Measurements from ENCODE around the gene TTC3. TPM values are rescaled to one million over a fixed set of nuclear protein-coding genes. Genes with fewer than 3 reads are reported as not detected.
A peak's percentile ranks its signal among the peaks of the same experiment; 100 is the strongest.
"Not testable (repeated sequence)": the region's sequence is repeated elsewhere in the genome, so short reads cannot be mapped to it uniquely, and the experiment has no call there.

The TTC3 gene
- total RNA-seq, 1 donor from 2014 or later: 190 TPM

DNA sequence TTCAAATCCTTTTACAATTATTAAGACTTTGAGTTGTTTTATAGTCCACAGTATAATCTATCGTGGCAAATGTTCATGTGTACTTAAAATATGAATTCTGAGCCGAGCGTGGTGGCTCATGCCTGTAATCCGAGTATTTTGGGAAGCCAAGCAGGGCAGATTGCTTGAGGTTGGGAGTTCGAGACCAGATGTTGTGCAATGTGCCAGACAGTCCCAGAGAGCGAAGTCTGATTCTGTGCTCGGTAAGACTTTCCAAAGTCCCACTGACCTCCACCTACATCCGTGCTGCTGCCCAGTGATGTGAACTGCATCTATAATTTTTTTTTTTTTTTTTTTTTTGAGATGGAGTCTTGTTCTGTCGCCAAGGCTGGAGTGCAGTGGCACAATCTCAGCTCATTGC lies 141.9 kb downstream of the TTC3 start:
- Mint-ChIP-seq H3K27me3 (ENCODE audit: unreplicated experiment) (no peaks in the 10 kb centered on the region), H3K4me3 (ENCODE audit: unreplicated experiment) (no peak overlapping the region), H3K27ac (ENCODE audit: unreplicated experiment) (no peak overlapping the region), H3K36me3 (ENCODE audit: low read depth, unreplicated experiment) (peaks cover 8% of the 10 kb centered on the region), H3K9me3 (ENCODE audit: unreplicated experiment) (no peaks in the 10 kb centered on the region), H3K4me1 (ENCODE audit: unreplicated experiment) (peaks cover 5% of the 10 kb centered on the region)
- DNase-seq (ENCODE audit: low spot score): no peak
- TF ChIP-seq, protein P1, sequence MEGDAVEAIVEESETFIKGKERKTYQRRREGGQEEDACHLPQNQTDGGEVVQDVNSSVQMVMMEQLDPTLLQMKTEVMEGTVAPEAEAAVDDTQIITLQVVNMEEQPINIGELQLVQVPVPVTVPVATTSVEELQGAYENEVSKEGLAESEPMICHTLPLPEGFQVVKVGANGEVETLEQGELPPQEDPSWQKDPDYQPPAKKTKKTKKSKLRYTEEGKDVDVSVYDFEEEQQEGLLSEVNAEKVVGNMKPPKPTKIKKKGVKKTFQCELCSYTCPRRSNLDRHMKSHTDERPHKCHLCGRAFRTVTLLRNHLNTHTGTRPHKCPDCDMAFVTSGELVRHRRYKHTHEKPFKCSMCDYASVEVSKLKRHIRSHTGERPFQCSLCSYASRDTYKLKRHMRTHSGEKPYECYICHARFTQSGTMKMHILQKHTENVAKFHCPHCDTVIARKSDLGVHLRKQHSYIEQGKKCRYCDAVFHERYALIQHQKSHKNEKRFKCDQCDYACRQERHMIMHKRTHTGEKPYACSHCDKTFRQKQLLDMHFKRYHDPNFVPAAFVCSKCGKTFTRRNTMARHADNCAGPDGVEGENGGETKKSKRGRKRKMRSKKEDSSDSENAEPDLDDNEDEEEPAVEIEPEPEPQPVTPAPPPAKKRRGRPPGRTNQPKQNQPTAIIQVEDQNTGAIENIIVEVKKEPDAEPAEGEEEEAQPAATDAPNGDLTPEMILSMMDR (IDR thresholded peaks at IDR 0.05; ENCODE audit: unreplicated experiment): no peak

DNA sequence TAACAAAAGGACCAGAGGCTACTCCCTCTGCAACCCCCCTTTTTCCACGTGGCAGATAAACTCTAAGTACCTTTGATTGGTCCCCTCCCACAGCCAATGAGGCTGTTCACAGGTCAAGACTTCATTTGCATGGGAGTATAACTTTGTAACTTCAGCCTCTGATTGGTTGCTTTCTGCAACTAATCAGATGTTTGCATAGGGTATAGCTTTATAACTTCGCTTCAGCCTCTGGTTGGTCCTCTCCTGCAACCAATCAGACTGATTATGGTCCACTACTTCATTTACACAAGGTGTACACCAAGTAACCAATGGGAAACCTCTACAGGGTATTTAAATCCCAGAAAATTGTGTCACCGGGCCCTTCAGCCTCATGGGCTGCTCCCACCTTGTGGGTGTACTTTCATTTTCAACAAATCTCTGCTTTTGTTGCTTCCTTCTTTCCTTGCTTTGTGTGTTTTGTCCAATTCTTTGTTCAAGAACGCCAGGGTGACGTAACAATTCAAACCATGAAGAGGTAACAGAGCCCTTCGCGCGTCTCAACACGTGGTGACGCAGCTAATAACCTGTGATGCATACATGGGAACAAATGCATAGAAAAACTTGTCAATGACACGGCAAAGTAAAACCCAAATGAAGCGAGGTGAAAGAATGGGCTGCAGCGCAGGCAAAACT lies 146.8 kb downstream of the TTC3 start:
- Mint-ChIP-seq H3K9me3 (ENCODE audit: unreplicated experiment) (no peaks in the 10 kb centered on the region), H3K27me3 (ENCODE audit: unreplicated experiment) (peaks cover 3% of the 10 kb centered on the region), H3K4me3 (ENCODE audit: unreplicated experiment) (peak overlapping the region; percentile 81), H3K36me3 (ENCODE audit: low read depth, unreplicated experiment) (peaks cover 26% of the 10 kb centered on the region), H3K4me1 (ENCODE audit: unreplicated experiment) (peaks cover 20% of the 10 kb centered on the region), H3K27ac (ENCODE audit: unreplicated experiment) (peak overlapping the region; percentile 88)
- TF ChIP-seq, protein P1 (IDR thresholded peaks at IDR 0.05; ENCODE audit: unreplicated experiment): no peak
- no peak for DNase-seq (ENCODE audit: low spot score)

DNA sequence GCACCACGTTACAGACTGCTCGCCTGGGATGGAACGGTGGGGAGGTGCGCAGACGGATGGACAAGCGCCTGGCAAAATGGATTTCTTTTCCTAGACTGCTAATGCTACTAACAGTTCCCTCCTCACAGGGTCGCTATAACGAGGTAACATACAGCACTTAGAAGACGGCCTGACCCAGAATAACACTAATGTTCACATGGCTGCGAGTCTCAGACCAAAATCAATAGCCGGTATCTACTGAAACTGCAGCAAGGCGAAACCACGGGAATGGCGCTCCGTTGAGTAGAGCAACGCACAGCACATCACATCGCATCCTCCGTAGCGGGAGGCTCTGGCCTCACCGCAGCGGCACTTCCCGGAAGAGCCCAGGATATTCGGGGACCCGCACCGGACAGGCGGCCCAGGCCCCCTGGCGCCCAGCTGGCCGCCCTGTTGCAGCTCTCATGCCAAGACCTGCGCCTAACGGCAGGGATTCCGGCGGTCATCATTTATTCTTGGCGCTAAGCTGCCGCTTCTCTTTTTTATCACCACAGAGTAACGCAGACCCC lies 147.5 kb downstream of the TTC3 start:
- Mint-ChIP-seq H3K4me3 (ENCODE audit: unreplicated experiment) (peak overlapping the region; percentile 81), H3K4me1 (ENCODE audit: unreplicated experiment) (peaks cover 20% of the 10 kb centered on the region), H3K27ac (ENCODE audit: unreplicated experiment) (peak overlapping the region; percentile 88), H3K36me3 (ENCODE audit: low read depth, unreplicated experiment) (peaks cover 31% of the 10 kb centered on the region), H3K27me3 (ENCODE audit: unreplicated experiment) (peaks cover 3% of the 10 kb centered on the region), H3K9me3 (ENCODE audit: unreplicated experiment) (no peaks in the 10 kb centered on the region)
- peak; percentile 53 for DNase-seq (ENCODE audit: low spot score)
- TF ChIP-seq, protein P1 (IDR thresholded peaks at IDR 0.05; ENCODE audit: unreplicated experiment): no peak

DNA sequence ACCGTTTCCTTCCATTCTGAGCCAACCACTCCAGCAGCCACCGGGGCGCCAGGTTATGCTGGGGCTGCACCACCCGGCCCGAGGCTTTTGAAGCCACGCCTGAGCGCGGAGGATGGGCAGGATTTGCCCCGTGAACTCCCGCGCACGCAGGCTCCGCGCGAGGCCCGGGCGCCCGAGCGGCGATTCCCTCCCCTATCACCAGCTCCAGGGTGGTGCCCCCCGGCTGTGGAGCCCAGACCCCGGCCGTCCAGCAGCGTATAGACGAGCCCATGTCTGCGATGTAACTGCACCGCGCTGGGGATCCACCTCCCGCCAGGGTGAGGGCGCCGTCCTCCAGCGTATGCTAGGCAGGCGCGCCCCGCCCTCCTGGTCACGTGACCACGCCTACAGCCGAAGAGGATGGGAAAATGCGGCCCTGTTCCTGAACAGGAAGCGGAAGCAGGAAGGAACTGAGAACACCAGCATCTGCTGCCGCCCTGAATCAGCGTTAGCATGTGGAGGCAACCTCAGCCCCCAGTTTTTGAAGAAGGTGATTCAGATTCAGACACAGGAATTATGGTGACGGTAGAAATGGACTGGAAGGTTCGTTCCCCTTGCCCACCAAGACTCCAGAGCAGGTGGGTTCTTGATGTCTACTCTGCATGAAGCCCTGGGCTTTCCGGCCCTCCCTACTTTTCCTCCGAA lies 148.1 kb downstream of the TTC3 start:
- peaks cover 38% of the 10 kb centered on the region for H3K36me3 Mint-ChIP-seq (ENCODE audit: low read depth, unreplicated experiment)
- H3K27me3 Mint-ChIP-seq (ENCODE audit: unreplicated experiment): peaks cover 3% of the 10 kb centered on the region
- H3K9me3 Mint-ChIP-seq (ENCODE audit: unreplicated experiment): no peaks in the 10 kb centered on the region
- H3K4me3 Mint-ChIP-seq (ENCODE audit: unreplicated experiment): peak overlapping the region; percentile 81
- DNase-seq (ENCODE audit: low spot score): peak; percentile 91
- peak overlapping the region; percentile 94 for H3K27ac Mint-ChIP-seq (ENCODE audit: unreplicated experiment)
- peaks cover 20% of the 10 kb centered on the region for H3K4me1 Mint-ChIP-seq (ENCODE audit: unreplicated experiment)
- TF ChIP-seq, protein P1 (IDR thresholded peaks at IDR 0.05; ENCODE audit: unreplicated experiment): no peak

DNA sequence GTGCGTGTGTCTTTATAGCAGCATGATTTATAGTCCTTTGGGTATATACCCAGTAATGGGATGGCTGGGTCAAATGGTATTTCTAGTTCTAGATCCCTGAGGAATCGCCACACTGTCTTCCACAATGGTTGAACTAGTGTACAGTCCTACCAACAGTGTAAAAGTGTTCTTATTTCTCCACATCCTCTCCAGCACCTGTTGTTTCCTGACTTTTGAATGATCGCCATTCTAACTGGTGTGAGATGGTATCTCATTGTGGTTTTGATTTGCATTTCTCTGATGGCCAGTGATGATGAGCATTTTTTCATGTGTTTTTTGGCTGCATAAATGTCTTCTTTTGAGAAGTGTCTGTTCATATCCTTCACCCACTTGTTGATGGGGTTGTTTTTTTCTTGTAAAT lies 149.2 kb downstream of the TTC3 start:
- DNase-seq (ENCODE audit: low spot score); H3K27ac Mint-ChIP-seq (ENCODE audit: unreplicated experiment); H3K27me3 Mint-ChIP-seq (ENCODE audit: unreplicated experiment); H3K4me3 Mint-ChIP-seq (ENCODE audit: unreplicated experiment); H3K9me3 Mint-ChIP-seq (ENCODE audit: unreplicated experiment): not testable (repeated sequence)
- Mint-ChIP-seq H3K4me1 (ENCODE audit: unreplicated experiment) (peaks cover 20% of the 10 kb centered on the region), H3K36me3 (ENCODE audit: low read depth, unreplicated experiment) (peaks cover 46% of the 10 kb centered on the region)
